ENCODE results near the gene LRRC56.

- TF ChIP-seq POLR2AphosphoS5 (IDR thresholded peaks at IDR 0.05) (no peak), CTCF (IDR thresholded peaks at IDR 0.05) (no peak), POLR2A (IDR thresholded peaks at IDR 0.05) (no peak), EP300 (IDR thresholded peaks at IDR 0.05) (no peak)
Measured at GRCh38 chr11:504053-504993, 33.0 kb upstream of the LRRC56 start.

All from gastroesophageal sphincter (tissue), 3 donors.